Gastrocnemius medialis (tissue), 4 donors: ENCODE data around the gene TSPAN14. TPM values are rescaled to one million over a fixed set of nuclear protein-coding genes. Genes with fewer than 3 reads are reported as not detected.

Source experiments
- ATAC-seq, 2 donors: fragments of 150-250 bp; one replicate each; pipeline ENCODE4 v1.9.1; 2016
- DNase-seq, 2 donors: peaks; one replicate each; pipeline ENCODE4 v3.0.0-alpha.2; 2019
- H3K27ac ChIP-seq, 4 donors: fragments of 200-600 bp; sonication (generic); 1 replicate in 1 of 4; 2 replicates in 3 of 4; pipeline ENCODE4 v1.5.1; 2016 to 2018; ENCODE audit warnings: mild to moderate bottlenecking in 2 of 4, moderate library complexity in 1 of 4
- H3K27me3 ChIP-seq, 3 donors: fragments of 200-600 bp; sonication (generic) in 2 of 3; 1 replicate in 1 of 3; 2 replicates in 2 of 3; pipeline versions ENCODE4 v1.5.1 to v1.6.0; 2016 to 2019; ENCODE audit warnings: mild to moderate bottlenecking in 1 of 3, moderate library complexity in 1 of 3
- H3K36me3 ChIP-seq, 2 donors: fragments of 200-600 bp; sonication (generic) in 1 of 2; one replicate each; pipeline ENCODE4 v1.5.1; 2017 to 2018
- H3K4me1 ChIP-seq, 2 donors: fragments of 200-600 bp; sonication (generic) in 1 of 2; one replicate each; pipeline ENCODE4 v1.5.1; 2016 to 2017; ENCODE audit warnings: mild to moderate bottlenecking in 2 of 2
- H3K4me3 ChIP-seq, 4 donors: fragments of 200-600 bp; sonication (generic) in 3 of 4; 1 replicate in 1 of 4; 2 replicates in 3 of 4; pipeline ENCODE4 v1.5.1; 2016 to 2019; ENCODE audit warnings: mild to moderate bottlenecking in 2 of 4
- H3K9me3 ChIP-seq, 3 donors: fragments of 200-600 bp; sonication (generic) in 2 of 3; 1 replicate in 1 of 3; 2 replicates in 2 of 3; pipeline ENCODE4 v1.5.1; 2016 to 2019
- CTCF ChIP-seq, 5 experiments: fragments of 450-650 bp in 3 of 5; fragments of 200-600 bp in 2 of 5; sonication (generic) in 2 of 5; IDR thresholded peaks in 4 of 5; conservative IDR thresholded peaks in 1 of 5; 1 replicate in 4 of 5; 2 replicates in 1 of 5; pipeline ENCODE4 v1.5.1; 2016 to 2019; ENCODE audit warnings: antibody characterized with exemption in 5 of 5, mild to moderate bottlenecking in 3 of 5, moderate library complexity in 3 of 5
- POLR2A ChIP-seq, 2 donors: fragments of 450-650 bp; IDR thresholded peaks; one replicate each; pipeline ENCODE4 v1.6.1; 2017; ENCODE audit warnings: antibody characterized with exemption in 2 of 2, mild to moderate bottlenecking in 2 of 2, moderate library complexity in 2 of 2
- in situ Hi-C, 4 donors: fragments of 200-750 bp; cut with MboI; loops; one replicate each; pipeline versions ENCODE4 v1.15.0 to v1.8.0; 2017; ENCODE audit warnings: low sequenced_read_pairs in 4 of 4
- intact Hi-C: fragments of 100-400 bp; cut with DNase I; formaldehyde crosslinking; loops from one replicate; pipeline ENCODE4 v1.15.1; 2023; ENCODE audit warnings: low total_unique reads
- total RNA-seq, 4 donors: library from RNA; depleted of rRNA; stranded (reverse); fragments of >200 nt; gene quantifications; one replicate each; pipeline versions ENCODE4 v1.1.0 to v1.2.3, GENCODE V29; 2016

Gene TSPAN14
- total RNA-seq, 4 donors from 2014 or later = 22.6 to 29.3 (median 26.9) TPM

- H3K36me3 ChIP-seq = no peaks in the 10 kb centered on the region
- H3K27me3 ChIP-seq = no peaks in the 10 kb centered on the region
- H3K27ac ChIP-seq = no peak overlapping the region
- no peak overlapping the region for H3K4me3 ChIP-seq
- DNase-seq (no peak), ATAC-seq (no peak)
- H3K9me3 ChIP-seq = no peaks in the 10 kb centered on the region
- intact Hi-C loops = loop anchor here (5.0 kb wide), 1 partner anchor 44 kb away; the partner anchor contains the start of gene PRXL2A
- in situ Hi-C loops = no loop called here
- H3K4me1 ChIP-seq = peaks cover 15% of the 10 kb centered on the region in 2 donors
- no peak for TF ChIP-seq CTCF (IDR thresholded peaks at IDR 0.05 in 4 of 5, conservative IDR thresholded peaks at IDR 0.05 in 1 of 5)
- no peak for TF ChIP-seq POLR2A (IDR thresholded peaks at IDR 0.05)
Measured at GRCh38 chr10:80451132-80451531, 3.0 kb upstream of the TSPAN14 start.

GRCh38 chr10:80452069-80452468, 2.0 kb upstream of the TSPAN14 start:
- in situ Hi-C loops = no loop called here

GRCh38 chr10:80452640-80453039, 1.5 kb upstream of the TSPAN14 start:
- in situ Hi-C loops = no loop called here

More at GRCh38 chr10:80452069-80452468, 2.0 kb upstream of the TSPAN14 start:
- H3K9me3 ChIP-seq = no peaks in the 10 kb centered on the region
- intact Hi-C loops = loop anchor here (5.0 kb wide), 1 partner anchor 45 kb away; the partner anchor contains the start of gene PRXL2A
- no peaks in the 10 kb centered on the region for H3K36me3 ChIP-seq
- peaks cover 15 to 19% of the 10 kb centered on the region in 2 donors for H3K4me1 ChIP-seq
- H3K27me3 ChIP-seq = no peaks in the 10 kb centered on the region
- H3K4me3 ChIP-seq = no peak overlapping the region
- H3K27ac ChIP-seq = no peak overlapping the region
- TF ChIP-seq POLR2A (IDR thresholded peaks at IDR 0.05) (no peak), CTCF (IDR thresholded peaks at IDR 0.05 in 4 of 5, conservative IDR thresholded peaks at IDR 0.05 in 1 of 5) (no peak)
- ATAC-seq (no peak), DNase-seq (no peak)

GRCh38 chr10:80453056-80453841, 861 bp upstream of the TSPAN14 start:
- ATAC-seq = no peak
- in situ Hi-C loops (no loop called here), intact Hi-C loops (loop anchor here (5.0 kb wide), 1 partner anchor 46 kb away; the partner anchor contains the start of gene PRXL2A)
- no peaks in the 10 kb centered on the region for H3K27me3 ChIP-seq
- peak overlapping the region; percentile 85 to 92 (median 91) for H3K27ac ChIP-seq
- H3K36me3 ChIP-seq = no peaks in the 10 kb centered on the region
- peaks cover 17 to 23% of the 10 kb centered on the region in 2 donors for H3K4me1 ChIP-seq
- peak in 1 of 5 experiments; percentile 10 for TF ChIP-seq CTCF (IDR thresholded peaks at IDR 0.05 in 4 of 5, conservative IDR thresholded peaks at IDR 0.05 in 1 of 5)
- no peak for TF ChIP-seq POLR2A (IDR thresholded peaks at IDR 0.05)
- H3K4me3 ChIP-seq = peak overlapping the region; percentile 48 to 57 (median 53)
- H3K9me3 ChIP-seq = no peaks in the 10 kb centered on the region
- no peak for DNase-seq

More at GRCh38 chr10:80452640-80453039, 1.5 kb upstream of the TSPAN14 start:
- peaks cover 15 to 19% of the 10 kb centered on the region in 2 donors for H3K4me1 ChIP-seq
- no peaks in the 10 kb centered on the region for H3K9me3 ChIP-seq
- ATAC-seq = no peak
- no peaks in the 10 kb centered on the region for H3K36me3 ChIP-seq
- intact Hi-C loops = loop anchor here (5.0 kb wide), 1 partner anchor 45 kb away; the partner anchor contains the start of gene PRXL2A
- peak overlapping the region in 3 of 4 donors; percentile 85 to 92 (median 91) for H3K27ac ChIP-seq
- TF ChIP-seq CTCF (IDR thresholded peaks at IDR 0.05 in 4 of 5, conservative IDR thresholded peaks at IDR 0.05 in 1 of 5) = no peak
- no peak for TF ChIP-seq POLR2A (IDR thresholded peaks at IDR 0.05)
- no peak for DNase-seq
- H3K4me3 ChIP-seq = no peak overlapping the region
- H3K27me3 ChIP-seq = no peaks in the 10 kb centered on the region
